GM19240 (cell line): ENCODE results near the gene ADNP.
"Not testable (repeated sequence)": the region's sequence is repeated elsewhere in the genome, so short reads cannot be mapped to it uniquely, and the experiment has no call there.

Source experiments
- DNase-seq: peaks from one replicate; pipeline ENCODE4 v3.0.0; 2011; ENCODE audit warnings: low spot score; ENCODE audit not compliant: insufficient read length

ADNP gene

GRCh38 chr20:50931306-50932015, at the start of gene ADNP:
Gene ADNP, minus strand, starts transcription at chr20:50931437. Its CDS starts 27,441 bp downstream, at chr20:50903996.
- DNase-seq = peak; percentile 50

GRCh38 chr20:50980071-50980681, 48.9 kb upstream of the ADNP start:
- DNase-seq = no peak

- not testable (repeated sequence) for DNase-seq
Measured at GRCh38 chr20:50978533-50978932, 47.3 kb upstream of the ADNP start.

- DNase-seq = no peak
Measured at GRCh38 chr20:50977066-50978021, 46.1 kb upstream of the ADNP start.

- DNase-seq = no peak
Measured at GRCh38 chr20:50975701-50976330, 44.6 kb upstream of the ADNP start.

GRCh38 chr20:50969912-50970311, 38.7 kb upstream of the ADNP start:
- DNase-seq = no peak

- no peak for DNase-seq
Measured at GRCh38 chr20:50969435-50969834, 38.2 kb upstream of the ADNP start.

- no peak for DNase-seq
Measured at GRCh38 chr20:50968289-50968688, 37.1 kb upstream of the ADNP start.

GRCh38 chr20:50967586-50967985, 36.3 kb upstream of the ADNP start:
- no peak for DNase-seq

- no peak for DNase-seq
Measured at GRCh38 chr20:50959543-50960126, 28.4 kb upstream of the ADNP start.

- DNase-seq = peak; percentile 41
Measured at GRCh38 chr20:50958615-50959542, 27.6 kb upstream of the ADNP start, which contains the start of gene MOCS3. Gene MOCS3, plus strand, starts transcription at chr20:50958818. Its CDS starts 25 bp downstream, at chr20:50958843.

GRCh38 chr20:50957798-50958614, 26.8 kb upstream of the ADNP start, which contains the start of gene DPM1:
Gene DPM1, minus strand, starts transcription at chr20:50958532. Its CDS starts 9 bp downstream, at chr20:50958523.
- peak; percentile 59 for DNase-seq

- no peak for DNase-seq
Measured at GRCh38 chr20:50957276-50957675, 26.0 kb upstream of the ADNP start.

GRCh38 chr20:50953821-50954220, 22.6 kb upstream of the ADNP start:
- DNase-seq = no peak

GRCh38 chr20:50953196-50953595, 22.0 kb upstream of the ADNP start:
- DNase-seq = no peak

- DNase-seq = no peak
Measured at GRCh38 chr20:50948132-50948785, 17.0 kb upstream of the ADNP start.

GRCh38 chr20:50943069-50943468, 11.8 kb upstream of the ADNP start:
- DNase-seq = no peak

- DNase-seq = no peak
Measured at GRCh38 chr20:50933589-50933988, 2.4 kb upstream of the ADNP start.
